Stimulated activated naive B cell treated with anti-CD40 and anti-IgM and Interleukin-4, amounts not matched to agents 10 μg/mL and 1 μg/mL and 100 μg/mL, for 72 hours (primary cell): ENCODE data around the gene OPRL1.

ENCODE experiments used
- ATAC-seq, 2 donors: fragments of 150-1000 bp; cut with Tn5 transposase; replicated peaks; 2 replicates each; pipeline ENCODE4 v1.10.0; 2021; ENCODE audit warnings: moderate library complexity in 1 of 2
- DNase-seq: peaks from one replicate; pipeline ENCODE4 v3.0.0; 2021
- H3K27ac Mint-ChIP-seq: one replicate; pipeline ENCODE4 v1.8.0; 2022; ENCODE audit warnings: mild to moderate bottlenecking, mixed read lengths
- H3K27me3 Mint-ChIP-seq, 2 donors: one replicate each; pipeline ENCODE4 v1.8.0; 2022; ENCODE audit warnings: mixed read lengths in 2 of 2
- H3K36me3 Mint-ChIP-seq, 2 donors: one replicate each; pipeline ENCODE4 v1.8.0; 2022; ENCODE audit warnings: mixed read lengths in 2 of 2, mild to moderate bottlenecking in 1 of 2
- H3K4me1 Mint-ChIP-seq, 2 donors: one replicate each; pipeline ENCODE4 v1.8.0; 2022; ENCODE audit warnings: mixed read lengths in 2 of 2, mild to moderate bottlenecking in 1 of 2
- H3K4me3 Mint-ChIP-seq, 2 donors: one replicate each; pipeline ENCODE4 v1.8.0; 2022; ENCODE audit warnings: mild to moderate bottlenecking in 2 of 2, mixed read lengths in 2 of 2, moderate library complexity in 1 of 2
- H3K9me3 Mint-ChIP-seq, 2 donors: one replicate each; pipeline ENCODE4 v1.8.0; 2022; ENCODE audit warnings: mixed read lengths in 2 of 2, mild to moderate bottlenecking in 1 of 2

OPRL1 gene

GRCh38 chr20:64080013-64080812 lies at the start of gene OPRL1:
TSS of gene OPRL1 (plus strand) at chr20:64080082. CDS start at chr20:64092721, 12,639 bp downstream.
- peak; percentile 3 to 14 for ATAC-seq
- H3K4me1 Mint-ChIP-seq = peaks cover 52 to 86% of the 10 kb centered on the region in 2 donors
- H3K4me3 Mint-ChIP-seq = peak within 1 kb of the TSS; percentile 94 to 97
- peaks cover 5 to 18% of the 10 kb centered on the region in 2 donors for H3K27me3 Mint-ChIP-seq
- H3K27ac Mint-ChIP-seq = peak within 1 kb of the TSS; percentile 95
- H3K9me3 Mint-ChIP-seq = no peaks in the 10 kb centered on the region
- DNase-seq = no peak
- peaks cover 16 to 19% of the 10 kb centered on the region in 2 donors for H3K36me3 Mint-ChIP-seq

DNA sequence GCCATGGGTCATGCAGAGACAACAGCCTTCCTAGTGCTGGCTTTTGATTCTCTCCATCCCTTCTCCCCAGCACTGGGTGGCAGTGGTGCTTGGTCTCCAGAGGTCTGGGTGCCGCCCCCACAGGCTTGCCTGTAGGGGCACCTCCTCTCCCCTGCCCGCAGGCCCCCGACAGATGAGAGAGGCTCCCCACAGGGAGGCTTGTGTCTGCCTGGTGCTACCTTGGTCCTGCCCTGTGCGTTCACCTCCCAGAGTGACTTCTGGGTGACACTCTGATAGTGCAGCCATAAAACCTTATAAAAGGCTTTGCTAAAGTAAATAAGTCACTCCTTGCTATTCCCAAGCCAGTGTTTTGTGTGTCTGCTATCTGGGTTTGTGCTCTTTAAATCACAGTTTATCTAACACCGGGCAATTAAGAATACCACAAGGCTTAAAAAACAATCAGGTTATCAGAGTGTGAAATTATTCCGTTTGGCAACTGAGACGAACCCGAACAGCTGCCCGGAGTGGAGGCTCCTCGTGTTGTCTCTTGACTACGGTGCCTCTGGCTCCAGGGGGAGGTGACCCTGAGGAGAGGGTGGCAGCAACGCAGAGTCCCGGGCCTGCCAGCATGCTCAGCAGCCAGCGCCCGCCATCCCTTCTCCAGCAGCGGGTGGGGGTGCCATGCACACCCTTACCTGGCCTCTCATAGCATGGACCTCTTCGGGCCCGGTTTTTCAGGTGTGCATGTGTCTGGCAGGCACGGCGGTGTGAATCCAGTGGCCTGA lies 49.3 kb upstream of the OPRL1 start:
- H3K4me3 Mint-ChIP-seq = no peak overlapping the region
- no peak for DNase-seq
- no peak for ATAC-seq
- no peaks in the 10 kb centered on the region for H3K9me3 Mint-ChIP-seq
- H3K36me3 Mint-ChIP-seq = peaks cover 44 to 69% of the 10 kb centered on the region in 2 donors
- H3K4me1 Mint-ChIP-seq = peaks cover 8 to 10% of the 10 kb centered on the region in 2 donors
- H3K27ac Mint-ChIP-seq = no peak overlapping the region
- no peaks in the 10 kb centered on the region for H3K27me3 Mint-ChIP-seq

GRCh38 chr20:64031822-64032314 lies 48.0 kb upstream of the OPRL1 start:
- DNase-seq = no peak
- Mint-ChIP-seq H3K27ac (no peak overlapping the region), H3K4me3 (no peak overlapping the region), H3K36me3 (peaks cover 39 to 63% of the 10 kb centered on the region in 2 donors), H3K27me3 (peaks cover 0 to 4% of the 10 kb centered on the region in 2 donors), H3K4me1 (peaks cover 10 to 16% of the 10 kb centered on the region in 2 donors), H3K9me3 (no peaks in the 10 kb centered on the region)
- ATAC-seq = no peak

GRCh38 chr20:64032706-64033624 lies 46.9 kb upstream of the OPRL1 start:
- H3K4me3 Mint-ChIP-seq = no peak overlapping the region
- H3K4me1 Mint-ChIP-seq = peaks cover 15 to 27% of the 10 kb centered on the region in 2 donors
- ATAC-seq (no peak), DNase-seq (no peak)
- H3K9me3 Mint-ChIP-seq = no peaks in the 10 kb centered on the region
- H3K36me3 Mint-ChIP-seq = peaks cover 32 to 54% of the 10 kb centered on the region in 2 donors
- peaks cover 0 to 15% of the 10 kb centered on the region in 2 donors for H3K27me3 Mint-ChIP-seq
- peak overlapping the region; percentile 38 for H3K27ac Mint-ChIP-seq

DNA sequence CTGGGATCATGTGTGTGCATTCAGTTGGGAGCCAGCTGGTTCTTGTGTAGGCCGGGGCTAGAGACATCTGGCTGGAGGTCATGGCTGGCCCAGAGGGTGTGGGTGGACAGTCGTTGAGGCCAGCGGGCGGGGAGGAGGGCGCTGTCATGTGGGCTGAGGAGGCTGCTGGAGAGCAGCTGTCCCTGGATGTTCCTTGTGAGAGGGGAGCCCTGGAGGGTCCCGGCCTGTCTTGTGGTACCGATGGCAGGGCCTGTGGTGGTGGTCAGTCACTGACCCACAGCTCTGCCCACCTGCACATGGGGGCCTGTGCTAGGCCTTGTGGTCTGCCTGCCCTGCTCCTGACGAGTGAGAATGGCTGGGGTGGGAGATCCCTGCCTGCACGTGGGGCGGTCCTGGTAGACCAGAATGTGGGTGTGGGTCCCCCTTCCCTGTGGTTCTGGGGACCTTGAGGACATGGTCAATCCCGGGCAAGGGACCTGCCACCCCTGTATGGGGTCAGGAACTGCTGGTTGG lies 45.8 kb upstream of the OPRL1 start:
- H3K4me1 Mint-ChIP-seq = peaks cover 15 to 36% of the 10 kb centered on the region in 2 donors
- H3K27me3 Mint-ChIP-seq = peaks cover 0 to 23% of the 10 kb centered on the region in 2 donors
- DNase-seq (no peak), ATAC-seq (no peak)
- H3K27ac Mint-ChIP-seq = peak overlapping the region; percentile 51
- no peak overlapping the region for H3K4me3 Mint-ChIP-seq
- H3K36me3 Mint-ChIP-seq = peaks cover 29 to 49% of the 10 kb centered on the region in 2 donors
- no peaks in the 10 kb centered on the region for H3K9me3 Mint-ChIP-seq

- DNase-seq = no peak
- peaks cover 19 to 46% of the 10 kb centered on the region in 2 donors for H3K4me1 Mint-ChIP-seq
Measured at GRCh38 chr20:64035066-64035932, 44.6 kb upstream of the OPRL1 start.

DNA sequence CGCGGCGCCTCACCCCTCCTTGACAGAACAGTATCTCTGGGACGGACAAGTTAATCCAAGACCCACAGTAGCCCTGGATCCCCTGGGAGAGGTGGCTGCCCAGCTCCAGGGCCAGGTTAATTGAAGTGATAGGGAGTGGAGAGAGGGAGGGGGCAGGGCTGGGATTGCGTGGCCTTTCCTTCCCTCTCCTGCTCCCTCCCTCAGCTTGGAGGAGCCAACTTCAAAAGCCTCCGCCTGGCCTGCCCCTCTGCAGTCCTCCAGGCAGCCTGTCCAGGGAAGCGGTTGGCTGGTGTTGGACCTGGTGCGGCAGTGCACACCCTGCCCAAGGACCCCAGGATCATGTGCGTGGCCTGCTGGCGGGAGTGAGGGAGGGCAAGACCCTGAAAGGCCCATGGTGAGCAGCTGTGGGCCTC lies 43.9 kb upstream of the OPRL1 start, which contains the start of gene C20orf204:
Gene C20orf204, plus strand, starts transcription at position 250 of the 413 bp plus-strand sequence. Its CDS starts 142 bp downstream, at position 392.
- Mint-ChIP-seq H3K27ac (peak within 1 kb of the TSS; percentile 31), H3K27me3 (peaks cover 7 to 33% of the 10 kb centered on the region in 2 donors), H3K9me3 (no peaks in the 10 kb centered on the region), H3K4me3 (peak within 1 kb of the TSS; percentile 23 to 35), H3K4me1 (peaks cover 19 to 46% of the 10 kb centered on the region in 2 donors), H3K36me3 (peaks cover 14 to 36% of the 10 kb centered on the region in 2 donors)
- DNase-seq = no peak
- ATAC-seq = no peak

More at GRCh38 chr20:64035066-64035932, 44.6 kb upstream of the OPRL1 start:
- H3K36me3 Mint-ChIP-seq = peaks cover 20 to 40% of the 10 kb centered on the region in 2 donors
- H3K27ac Mint-ChIP-seq = peak overlapping the region; percentile 31
- peak overlapping the region; percentile 23 to 35 for H3K4me3 Mint-ChIP-seq
- H3K27me3 Mint-ChIP-seq = peaks cover 7 to 30% of the 10 kb centered on the region in 2 donors
- ATAC-seq = peak in 1 of 2 donors; percentile 28
- no peaks in the 10 kb centered on the region for H3K9me3 Mint-ChIP-seq

GRCh38 chr20:64036346-64037198 lies 43.3 kb upstream of the OPRL1 start:
- Mint-ChIP-seq H3K27me3 (peaks cover 7 to 33% of the 10 kb centered on the region in 2 donors), H3K36me3 (peaks cover 9 to 33% of the 10 kb centered on the region in 2 donors), H3K4me3 (peak overlapping the region in 1 of 2 donors; percentile 19), H3K9me3 (no peaks in the 10 kb centered on the region), H3K4me1 (peaks cover 19 to 46% of the 10 kb centered on the region in 2 donors), H3K27ac (no peak overlapping the region)
- DNase-seq (no peak), ATAC-seq (no peak)

GRCh38 chr20:64037199-64037497 lies 42.7 kb upstream of the OPRL1 start:
- H3K4me1 Mint-ChIP-seq = peaks cover 19 to 46% of the 10 kb centered on the region in 2 donors
- no peak overlapping the region for H3K4me3 Mint-ChIP-seq
- DNase-seq = no peak
- H3K27me3 Mint-ChIP-seq = peaks cover 7 to 37% of the 10 kb centered on the region in 2 donors
- H3K9me3 Mint-ChIP-seq = no peaks in the 10 kb centered on the region
- peaks cover 9 to 27% of the 10 kb centered on the region in 2 donors for H3K36me3 Mint-ChIP-seq
- no peak overlapping the region for H3K27ac Mint-ChIP-seq
- no peak for ATAC-seq

- H3K4me1 Mint-ChIP-seq = peaks cover 19 to 42% of the 10 kb centered on the region in 2 donors
- H3K27me3 Mint-ChIP-seq = peaks cover 7 to 39% of the 10 kb centered on the region in 2 donors
- no peak for ATAC-seq
- no peak for DNase-seq
- H3K27ac Mint-ChIP-seq = no peak overlapping the region
- H3K4me3 Mint-ChIP-seq = peak overlapping the region in 1 of 2 donors; percentile 86
- H3K9me3 Mint-ChIP-seq = no peaks in the 10 kb centered on the region
- H3K36me3 Mint-ChIP-seq = peaks cover 5 to 22% of the 10 kb centered on the region in 2 donors
Measured at GRCh38 chr20:64037498-64038213, 42.2 kb upstream of the OPRL1 start.

DNA sequence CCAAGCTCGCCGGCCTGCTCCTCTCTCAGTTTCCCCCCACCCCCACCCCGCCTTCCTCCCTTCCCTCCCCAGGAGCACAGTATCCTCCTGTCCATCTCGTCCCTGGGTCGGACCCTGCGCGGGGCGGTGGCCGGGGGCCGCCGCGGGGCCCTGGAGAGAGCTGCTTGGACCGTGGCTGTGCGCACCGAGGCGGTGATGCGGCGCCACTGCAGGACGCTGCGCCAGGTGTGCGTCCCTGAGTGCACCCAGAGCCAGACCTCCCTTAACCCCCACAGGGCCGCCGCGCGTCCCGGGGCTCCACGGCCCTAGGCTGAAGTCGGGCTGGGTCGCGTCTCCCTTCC lies 41.7 kb upstream of the OPRL1 start:
- peaks cover 7 to 39% of the 10 kb centered on the region in 2 donors for H3K27me3 Mint-ChIP-seq
- H3K4me3 Mint-ChIP-seq = peak overlapping the region in 1 of 2 donors; percentile 86
- peaks cover 19 to 42% of the 10 kb centered on the region in 2 donors for H3K4me1 Mint-ChIP-seq
- no peaks in the 10 kb centered on the region for H3K9me3 Mint-ChIP-seq
- H3K27ac Mint-ChIP-seq = no peak overlapping the region
- H3K36me3 Mint-ChIP-seq = peaks cover 5 to 17% of the 10 kb centered on the region in 2 donors
- ATAC-seq = peak; percentile 33 to 39
- DNase-seq = no peak
